ENCODE results near the gene DPYSL5.

GRCh38 chr2:26997394-26997793, 149.5 kb downstream of the DPYSL5 start:
- TF ChIP-seq POLR2A (IDR thresholded peaks at IDR 0.05; ENCODE audit: low read depth, low read length) (no peak), POLR2AphosphoS5 (IDR thresholded peaks at IDR 0.05; ENCODE audit: low read depth, low read length) (no peak)
